Measurements from ENCODE around the gene TFDP1. TPM values are rescaled to one million over a fixed set of nuclear protein-coding genes. Genes with fewer than 3 reads are reported as not detected.
A peak's percentile ranks its signal among the peaks of the same experiment; 100 is the strongest.

TFDP1 gene
- total RNA-seq, 1 donor from 2014 or later = 40.0 TPM

DNA sequence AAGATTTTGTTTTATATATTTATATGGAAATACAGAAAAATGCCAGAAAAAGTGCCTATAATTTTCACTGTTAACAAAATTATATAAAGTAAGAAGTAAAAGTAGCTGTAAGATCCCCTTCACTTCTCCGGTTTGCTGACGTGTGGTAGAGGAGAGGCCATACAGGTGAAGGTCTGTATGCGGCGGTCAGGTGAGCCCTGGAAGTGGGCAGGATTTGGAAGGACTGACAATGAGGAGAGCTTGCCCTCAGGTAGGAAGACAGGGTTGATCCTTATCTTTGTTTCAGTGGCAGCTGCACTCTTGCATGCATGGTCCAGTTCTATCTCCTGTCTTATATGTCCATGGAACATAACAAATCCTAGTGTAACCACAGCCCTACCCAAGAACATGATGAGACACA lies 16.9 kb upstream of the TFDP1 start:
- Histone ChIP-seq H3K27ac (no peak overlapping the region), H3K4me3 (no peak overlapping the region), H3K4me1 (no peaks in the 10 kb centered on the region), H3K27me3 (no peaks in the 10 kb centered on the region), H3K9me3 (no peaks in the 10 kb centered on the region), H3K36me3 (no peaks in the 10 kb centered on the region)
- TF ChIP-seq POLR2AphosphoS5 (IDR thresholded peaks at IDR 0.05; ENCODE audit: insufficient read depth in 1 of 2, low read depth in 1 of 2) (no peak), POLR2A (IDR thresholded peaks at IDR 0.05) (no peak)
- TF ChIP-seq, protein P1, sequence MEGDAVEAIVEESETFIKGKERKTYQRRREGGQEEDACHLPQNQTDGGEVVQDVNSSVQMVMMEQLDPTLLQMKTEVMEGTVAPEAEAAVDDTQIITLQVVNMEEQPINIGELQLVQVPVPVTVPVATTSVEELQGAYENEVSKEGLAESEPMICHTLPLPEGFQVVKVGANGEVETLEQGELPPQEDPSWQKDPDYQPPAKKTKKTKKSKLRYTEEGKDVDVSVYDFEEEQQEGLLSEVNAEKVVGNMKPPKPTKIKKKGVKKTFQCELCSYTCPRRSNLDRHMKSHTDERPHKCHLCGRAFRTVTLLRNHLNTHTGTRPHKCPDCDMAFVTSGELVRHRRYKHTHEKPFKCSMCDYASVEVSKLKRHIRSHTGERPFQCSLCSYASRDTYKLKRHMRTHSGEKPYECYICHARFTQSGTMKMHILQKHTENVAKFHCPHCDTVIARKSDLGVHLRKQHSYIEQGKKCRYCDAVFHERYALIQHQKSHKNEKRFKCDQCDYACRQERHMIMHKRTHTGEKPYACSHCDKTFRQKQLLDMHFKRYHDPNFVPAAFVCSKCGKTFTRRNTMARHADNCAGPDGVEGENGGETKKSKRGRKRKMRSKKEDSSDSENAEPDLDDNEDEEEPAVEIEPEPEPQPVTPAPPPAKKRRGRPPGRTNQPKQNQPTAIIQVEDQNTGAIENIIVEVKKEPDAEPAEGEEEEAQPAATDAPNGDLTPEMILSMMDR (IDR thresholded peaks at IDR 0.05) = no peak
- intact Hi-C loops (cut with DNase I) = no loop called here
- DNase-seq (ENCODE audit: extremely low spot score in 2 of 2) = peak; percentile 27 to 34

DNA sequence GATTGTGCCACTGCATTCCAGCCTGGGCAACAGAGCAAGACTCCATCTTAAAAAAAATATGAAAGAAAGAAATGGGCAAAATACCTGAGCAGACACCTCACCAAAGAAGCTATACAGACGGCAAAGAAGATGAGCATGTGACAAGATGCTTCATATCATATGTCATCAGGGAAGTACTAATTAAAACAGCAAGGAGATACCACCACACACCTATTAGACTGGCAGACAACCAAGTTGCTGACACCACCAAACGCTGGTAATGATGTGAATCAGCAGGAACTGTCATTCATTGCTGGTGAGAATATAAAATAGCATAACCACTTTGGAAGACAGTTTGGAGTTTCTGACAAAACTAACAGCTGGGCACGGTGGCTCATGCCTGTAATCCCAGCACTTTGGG lies 11.5 kb upstream of the TFDP1 start:
- H3K4me3 ChIP-seq = no peak overlapping the region
- H3K9me3 ChIP-seq = no peaks in the 10 kb centered on the region
- TF ChIP-seq POLR2AphosphoS5 (IDR thresholded peaks at IDR 0.05; ENCODE audit: insufficient read depth in 1 of 2, low read depth in 1 of 2) (no peak), POLR2A (IDR thresholded peaks at IDR 0.05) (no peak)
- TF ChIP-seq, protein P1 (IDR thresholded peaks at IDR 0.05) = no peak
- no peak overlapping the region for H3K27ac ChIP-seq
- no peaks in the 10 kb centered on the region for H3K27me3 ChIP-seq
- peak; percentile 11 to 34 for DNase-seq (ENCODE audit: extremely low spot score in 2 of 2)
- no peaks in the 10 kb centered on the region for H3K36me3 ChIP-seq
- H3K4me1 ChIP-seq = no peaks in the 10 kb centered on the region
- intact Hi-C loops (cut with DNase I) = no loop called here

DNA sequence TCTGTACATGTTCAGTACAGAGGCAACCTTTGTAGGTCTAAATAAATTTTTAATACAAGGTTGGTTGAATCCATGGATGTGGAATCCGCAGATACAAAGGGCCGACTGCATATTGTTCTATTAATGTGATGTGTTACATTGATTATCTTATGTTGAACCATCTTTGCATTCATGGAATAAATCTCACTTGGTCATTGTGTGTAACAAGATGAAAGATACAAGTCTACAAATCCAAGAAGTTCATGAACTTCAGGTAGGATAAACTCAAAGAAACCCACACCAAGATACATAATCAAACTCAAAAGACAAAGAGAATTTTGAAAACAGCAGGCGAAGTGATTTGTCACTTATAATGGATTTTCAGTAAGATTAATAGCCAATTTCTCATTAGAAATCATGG lies 8.0 kb upstream of the TFDP1 start:
- Histone ChIP-seq H3K4me1 (no peaks in the 10 kb centered on the region), H3K36me3 (no peaks in the 10 kb centered on the region), H3K27ac (no peak overlapping the region), H3K4me3 (no peak overlapping the region), H3K27me3 (no peaks in the 10 kb centered on the region), H3K9me3 (no peaks in the 10 kb centered on the region)
- TF ChIP-seq POLR2A (IDR thresholded peaks at IDR 0.05) = no peak
- TF ChIP-seq, protein P1 (IDR thresholded peaks at IDR 0.05) = no peak
- TF ChIP-seq POLR2AphosphoS5 (IDR thresholded peaks at IDR 0.05; ENCODE audit: insufficient read depth in 1 of 2, low read depth in 1 of 2) = no peak
- no peak for DNase-seq (ENCODE audit: extremely low spot score in 2 of 2)
- intact Hi-C loops (cut with DNase I) = no loop called here

DNA sequence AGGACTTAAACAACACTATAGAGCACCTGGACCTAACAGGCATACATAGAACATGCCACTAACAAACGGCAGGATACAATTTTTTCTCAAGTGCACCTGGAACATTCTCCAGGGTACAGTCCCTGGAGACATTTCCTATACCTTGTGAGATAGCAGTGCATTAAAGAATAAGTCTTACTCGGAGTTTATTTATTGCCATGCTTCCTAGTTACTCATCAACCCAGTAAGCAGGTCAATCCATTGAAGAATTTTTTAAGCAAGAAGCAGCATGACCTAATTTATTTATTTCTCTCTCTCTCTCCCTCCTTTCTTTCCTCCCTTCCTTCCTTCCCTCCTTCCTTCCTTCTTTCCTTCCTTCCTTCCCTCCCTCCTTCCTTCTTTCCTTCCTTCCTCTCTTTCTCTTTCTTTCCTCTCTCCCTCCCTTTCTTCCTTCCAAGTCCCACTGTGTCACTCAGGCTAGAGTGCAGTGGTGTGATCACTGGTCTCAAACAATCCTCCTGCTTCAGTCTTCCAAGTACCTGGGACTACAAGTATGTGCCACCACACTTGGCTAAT lies 6.6 kb upstream of the TFDP1 start:
- no peak overlapping the region for H3K27ac ChIP-seq
- H3K36me3 ChIP-seq = no peaks in the 10 kb centered on the region
- DNase-seq (ENCODE audit: extremely low spot score in 2 of 2) = no peak
- TF ChIP-seq POLR2AphosphoS5 (IDR thresholded peaks at IDR 0.05; ENCODE audit: insufficient read depth in 1 of 2, low read depth in 1 of 2) (no peak), POLR2A (IDR thresholded peaks at IDR 0.05) (no peak)
- TF ChIP-seq, protein P1 (IDR thresholded peaks at IDR 0.05) = no peak
- H3K27me3 ChIP-seq = no peaks in the 10 kb centered on the region
- no peaks in the 10 kb centered on the region for H3K4me1 ChIP-seq
- no peak overlapping the region for H3K4me3 ChIP-seq
- no peaks in the 10 kb centered on the region for H3K9me3 ChIP-seq
- intact Hi-C loops (cut with DNase I) = no loop called here

DNA sequence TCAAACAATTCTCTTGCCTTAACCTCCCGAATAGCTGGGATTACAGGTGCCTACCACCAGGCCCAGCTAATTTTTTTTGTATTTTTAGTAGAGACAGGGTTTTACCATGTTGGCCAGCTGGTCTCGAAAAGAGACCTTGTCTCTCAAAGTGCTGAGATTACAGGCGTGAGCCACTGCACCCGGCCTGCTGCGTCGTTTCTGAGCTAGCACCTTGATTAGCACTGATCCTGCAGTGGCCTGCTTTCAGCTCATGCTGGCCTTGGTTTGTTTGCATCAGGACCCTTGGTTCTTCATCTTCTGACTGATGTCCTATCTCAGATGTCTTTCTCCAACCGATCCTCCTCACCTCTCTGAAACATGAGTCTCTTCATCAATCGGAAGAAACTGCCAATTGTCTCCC lies 4.9 kb upstream of the TFDP1 start:
- H3K4me3 ChIP-seq = no peak overlapping the region
- peak; percentile 34 to 37 for DNase-seq (ENCODE audit: extremely low spot score in 2 of 2)
- no peaks in the 10 kb centered on the region for H3K36me3 ChIP-seq
- no peaks in the 10 kb centered on the region for H3K27me3 ChIP-seq
- H3K4me1 ChIP-seq = no peaks in the 10 kb centered on the region
- TF ChIP-seq POLR2A (IDR thresholded peaks at IDR 0.05) = no peak
- no peak overlapping the region for H3K27ac ChIP-seq
- no peaks in the 10 kb centered on the region for H3K9me3 ChIP-seq
- intact Hi-C loops (cut with DNase I) = no loop called here

All from vagina (tissue), 2 donors.